AG04449 (cell line): ENCODE measurements around the gene DCTPP1.
"Not testable (repeated sequence)": the region's sequence is repeated elsewhere in the genome, so short reads cannot be mapped to it uniquely, and the experiment has no call there.

Source experiments
- CTCF ChIA-PET: fragments of 350-600 bp; formaldehyde crosslinking; extraction: SDS; loops from one replicate; lab custom pipeline; 2021; ENCODE audit warnings: antibody characterized with exemption; lab: Yijun Ruan, JAX
- POLR2A ChIA-PET: fragments of 400-600, 350-600 bp; formaldehyde crosslinking; extraction: SDS; loops from one replicate; lab custom pipeline; 2020; ENCODE audit warnings: antibody characterized with exemption, inconsistent platforms; lab: Yijun Ruan, JAX
- DNase-seq: peaks from one replicate; pipeline ENCODE4 v3.0.0-alpha.2; 2010; ENCODE audit warnings: low read depth, low spot score
- H3K4me3 ChIP-seq: 2 replicates; pipeline ENCODE4 v1.5.1; 2011; ENCODE audit warnings: low read depth, mild to moderate bottlenecking, control low read depth, low read length
- CTCF ChIP-seq: IDR thresholded peaks from one replicate; pipeline ENCODE4 v1.5.1; 2011; ENCODE audit warnings: mild to moderate bottlenecking, moderate library complexity, low read length, control low read depth, inconsistent platforms; ENCODE audit not compliant: insufficient read depth; ENCODE audit errors: missing control alignments

DCTPP1 gene

GRCh38 chr16:30473231-30474073 lies 43.6 kb upstream of the DCTPP1 start:
- TF ChIP-seq CTCF: no peak
- no peak overlapping the region for H3K4me3 ChIP-seq
- ChIA-PET CTCF (interaction anchor here (1.0 to 1.7 kb wide), 3 partner anchors 20 to 31 kb away, joined by 3 to 6 read pairs (median 4); no protein-coding TSS in a partner anchor), POLR2A (no interaction called here)
- DNase-seq: no peak

- ChIA-PET CTCF (interaction anchor here (1.0 to 1.7 kb wide), 3 partner anchors 21 to 30 kb away, joined by 3 to 6 read pairs (median 4); no protein-coding TSS in a partner anchor), POLR2A (no interaction called here)
These were observed 42.6 kb upstream of the DCTPP1 start, which contains the start of gene ITGAL for GRCh38 chr16:30472328-30472942. Gene ITGAL (plus strand): TSS chr16:30472742. CDS start chr16:30472838, 96 bp downstream.

GRCh38 chr16:30470632-30470995 lies 40.8 kb upstream of the DCTPP1 start:
- CTCF ChIA-PET: interaction anchor here (1.3 kb wide), 1 partner anchor 21 kb away, joined by 4 read pairs; no protein-coding TSS in a partner anchor

More at GRCh38 chr16:30472328-30472942, 42.6 kb upstream of the DCTPP1 start, which contains the start of gene ITGAL:
- no peak for DNase-seq
- no peak within 1 kb of the TSS for H3K4me3 ChIP-seq
- TF ChIP-seq CTCF: no peak

GRCh38 chr16:30470170-30470512 lies 40.3 kb upstream of the DCTPP1 start:
- ChIA-PET CTCF (interaction anchor here (1.3 kb wide), 1 partner anchor 21 kb away, joined by 4 read pairs; no protein-coding TSS in a partner anchor), POLR2A (no interaction called here)
- DNase-seq: no peak
- H3K4me3 ChIP-seq: no peak overlapping the region
- TF ChIP-seq CTCF: no peak

More at GRCh38 chr16:30470632-30470995, 40.8 kb upstream of the DCTPP1 start:
- no peak overlapping the region for H3K4me3 ChIP-seq
- POLR2A ChIA-PET: no interaction called here
- TF ChIP-seq CTCF: no peak
- no peak for DNase-seq

- TF ChIP-seq CTCF: no peak
- no peak for DNase-seq
- no peak overlapping the region for H3K4me3 ChIP-seq
- ChIA-PET CTCF (interaction anchor here (1.4 kb wide), 1 partner anchor 14 kb away, joined by 7 read pairs; no protein-coding TSS in a partner anchor), POLR2A (no interaction called here)
These were observed 34.2 kb upstream of the DCTPP1 start for GRCh38 chr16:30464078-30464477.

GRCh38 chr16:30461426-30461825 lies 31.6 kb upstream of the DCTPP1 start:
- H3K4me3 ChIP-seq, DNase-seq: not testable (repeated sequence)
- POLR2A ChIA-PET: interaction anchor here (1.1 kb wide), 1 partner anchor 66 kb away, joined by 3 read pairs; no protein-coding TSS in a partner anchor
- CTCF ChIA-PET: interaction anchor here (0.6 to 3.8 kb wide), 3 partner anchors 10 to 42 kb away, joined by 3 to 22 read pairs (median 4); no protein-coding TSS in a partner anchor
